ENCODE data around the gene RRP1.

Gene RRP1

DNA sequence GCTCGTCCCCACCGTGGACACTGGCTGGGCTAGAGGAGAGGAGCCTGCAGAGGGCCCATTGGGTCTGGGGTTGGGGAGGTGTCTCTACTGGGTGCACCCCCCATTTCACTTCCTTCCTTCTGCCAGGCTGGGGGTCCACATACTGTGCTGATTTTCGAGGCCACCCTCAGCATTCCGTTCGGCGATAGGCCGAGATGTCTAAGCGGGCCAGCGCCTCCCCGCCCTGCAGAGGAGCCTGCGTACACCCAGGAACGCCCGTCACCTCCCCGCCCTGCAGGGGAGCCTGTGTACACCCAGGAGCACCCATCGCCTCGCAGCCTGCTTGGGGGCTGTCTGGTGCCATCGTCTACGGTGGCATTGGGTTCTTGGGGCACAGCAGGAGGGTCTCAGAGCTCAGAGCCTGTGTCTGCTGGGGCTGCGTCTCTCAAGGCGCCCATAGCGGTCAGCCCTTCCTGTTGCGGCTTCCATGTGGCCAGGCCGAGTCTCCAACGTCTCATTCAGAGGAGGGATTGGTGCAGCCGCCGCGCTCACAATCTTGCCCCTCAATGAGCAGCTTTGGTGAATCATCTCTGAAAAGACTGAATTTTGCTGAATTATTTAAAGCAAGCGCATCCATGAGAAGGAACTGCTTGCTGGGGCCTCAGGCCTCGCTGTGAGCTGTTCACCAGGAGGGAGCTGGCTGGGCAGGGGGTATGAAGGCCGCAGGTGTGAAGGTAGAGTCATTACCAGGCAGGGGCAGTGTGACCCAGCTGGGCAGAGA, 44.9 kb downstream of the RRP1 start:
- Histone ChIP-seq H3K4me1 (ENCODE audit: insufficient read depth, low read length, severe bottlenecking) (no peaks in the 10 kb centered on the region), H3F3A (ENCODE audit: insufficient read depth, low read length) (no peaks in the 10 kb centered on the region), H3K4me3 (ENCODE audit: low read depth, low read length, poor library complexity, severe bottlenecking) (no peak overlapping the region), H3K9me3 (ENCODE audit: low read length) (0 out of 2 replicates have a peak, but pooled peaks cover 3% of the 10 kb centered on the region), H2AFZ (ENCODE audit: low read length) (no peak overlapping the region), H3K9ac (ENCODE audit: low read length) (no peak overlapping the region), H3K27me3 (ENCODE audit: insufficient read depth, low read length) (peaks cover 43% of the 10 kb centered on the region), H3K36me3 (ENCODE audit: insufficient read depth, low read length) (no peaks in the 10 kb centered on the region; the same call in 1 of the 2 replicates), H3K27ac (ENCODE audit: low read depth, low read length, poor library complexity, severe bottlenecking) (no peak overlapping the region), H4K20me1 (ENCODE audit: insufficient read depth, low read length) (no peaks in the 10 kb centered on the region), H3K9me2 (ENCODE audit: low read depth, low read length) (no peaks in the 10 kb centered on the region), H3K79me2 (ENCODE audit: insufficient read depth, low read length) (no peaks in the 10 kb centered on the region), H3K4me2 (ENCODE audit: low read length) (no peak overlapping the region)
- TF ChIP-seq, protein P1, sequence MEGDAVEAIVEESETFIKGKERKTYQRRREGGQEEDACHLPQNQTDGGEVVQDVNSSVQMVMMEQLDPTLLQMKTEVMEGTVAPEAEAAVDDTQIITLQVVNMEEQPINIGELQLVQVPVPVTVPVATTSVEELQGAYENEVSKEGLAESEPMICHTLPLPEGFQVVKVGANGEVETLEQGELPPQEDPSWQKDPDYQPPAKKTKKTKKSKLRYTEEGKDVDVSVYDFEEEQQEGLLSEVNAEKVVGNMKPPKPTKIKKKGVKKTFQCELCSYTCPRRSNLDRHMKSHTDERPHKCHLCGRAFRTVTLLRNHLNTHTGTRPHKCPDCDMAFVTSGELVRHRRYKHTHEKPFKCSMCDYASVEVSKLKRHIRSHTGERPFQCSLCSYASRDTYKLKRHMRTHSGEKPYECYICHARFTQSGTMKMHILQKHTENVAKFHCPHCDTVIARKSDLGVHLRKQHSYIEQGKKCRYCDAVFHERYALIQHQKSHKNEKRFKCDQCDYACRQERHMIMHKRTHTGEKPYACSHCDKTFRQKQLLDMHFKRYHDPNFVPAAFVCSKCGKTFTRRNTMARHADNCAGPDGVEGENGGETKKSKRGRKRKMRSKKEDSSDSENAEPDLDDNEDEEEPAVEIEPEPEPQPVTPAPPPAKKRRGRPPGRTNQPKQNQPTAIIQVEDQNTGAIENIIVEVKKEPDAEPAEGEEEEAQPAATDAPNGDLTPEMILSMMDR (IDR thresholded peaks at IDR 0.05; ENCODE audit: low read length): no peak
- no peak for TF ChIP-seq EZH2 (IDR thresholded peaks at IDR 0.05; ENCODE audit: borderline replicate concordance, low read length)

DNA sequence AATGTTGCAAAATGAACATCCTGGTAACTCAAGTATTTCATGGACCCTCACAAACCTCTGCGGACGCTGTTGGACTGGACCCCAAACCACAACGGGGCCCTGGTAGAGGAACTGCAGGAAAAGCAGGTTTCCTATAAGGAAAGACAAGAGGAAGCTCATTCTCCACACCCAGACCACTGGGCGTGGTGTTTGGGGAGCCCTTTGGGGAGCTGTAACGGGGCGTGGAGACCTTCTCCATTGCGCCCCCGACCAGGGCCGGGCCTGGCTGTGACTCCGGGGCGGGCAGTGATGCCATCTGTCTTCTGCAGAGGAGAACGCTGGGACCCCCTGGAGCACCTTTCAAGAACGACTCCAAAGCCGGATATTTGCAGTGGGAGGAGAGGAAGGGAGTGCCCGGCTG, 45.7 kb downstream of the RRP1 start:
- H3K9me3 ChIP-seq (ENCODE audit: low read length): 0 out of 2 replicates have a peak, but pooled peaks cover 3% of the 10 kb centered on the region
- H3K27ac ChIP-seq (ENCODE audit: low read depth, low read length, poor library complexity, severe bottlenecking): no peak overlapping the region
- no peak overlapping the region for H3K4me3 ChIP-seq (ENCODE audit: low read depth, low read length, poor library complexity, severe bottlenecking)
- H3K4me2 ChIP-seq (ENCODE audit: low read length): no peak overlapping the region
- H3F3A ChIP-seq (ENCODE audit: insufficient read depth, low read length): no peaks in the 10 kb centered on the region
- no peak overlapping the region for H3K9ac ChIP-seq (ENCODE audit: low read length)
- H3K27me3 ChIP-seq (ENCODE audit: insufficient read depth, low read length): peaks cover 38% of the 10 kb centered on the region
- no peaks in the 10 kb centered on the region for H3K9me2 ChIP-seq (ENCODE audit: low read depth, low read length)
- no peak overlapping the region for H2AFZ ChIP-seq (ENCODE audit: low read length)
- H4K20me1 ChIP-seq (ENCODE audit: insufficient read depth, low read length): no peaks in the 10 kb centered on the region
- H3K36me3 ChIP-seq (ENCODE audit: insufficient read depth, low read length): no peaks in the 10 kb centered on the region; the same call in 1 of the 2 replicates
- no peaks in the 10 kb centered on the region for H3K79me2 ChIP-seq (ENCODE audit: insufficient read depth, low read length)
- TF ChIP-seq, protein P1 (IDR thresholded peaks at IDR 0.05; ENCODE audit: low read length): no peak
- TF ChIP-seq EZH2 (IDR thresholded peaks at IDR 0.05; ENCODE audit: borderline replicate concordance, low read length): no peak
- no peaks in the 10 kb centered on the region for H3K4me1 ChIP-seq (ENCODE audit: insufficient read depth, low read length, severe bottlenecking)

DNA sequence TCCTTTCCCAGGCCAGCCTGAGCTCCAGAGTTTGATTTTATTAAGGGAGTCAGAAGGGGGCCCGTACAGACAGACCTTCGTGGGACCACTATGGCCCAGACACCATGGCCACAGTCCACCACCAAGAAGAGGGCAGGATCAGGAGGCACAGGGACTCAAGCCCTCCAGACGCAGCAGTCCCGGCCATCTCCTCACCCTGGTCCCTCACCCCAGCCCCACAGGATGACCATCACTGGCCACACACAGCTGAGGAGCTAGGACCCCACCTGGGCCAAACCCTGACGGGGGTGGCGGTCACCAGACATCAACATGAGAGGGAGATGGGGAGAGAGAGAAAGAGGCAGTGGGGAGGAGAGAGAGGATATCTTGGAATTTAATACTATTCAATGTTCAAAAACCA, 46.5 kb downstream of the RRP1 start:
- Histone ChIP-seq H3K27me3 (ENCODE audit: insufficient read depth, low read length) (peaks cover 38% of the 10 kb centered on the region), H3K9me3 (ENCODE audit: low read length) (0 out of 2 replicates have a peak, but pooled peaks cover 3% of the 10 kb centered on the region), H3K27ac (ENCODE audit: low read depth, low read length, poor library complexity, severe bottlenecking) (no peak overlapping the region), H3K9ac (ENCODE audit: low read length) (no peak overlapping the region), H3K4me2 (ENCODE audit: low read length) (no peak overlapping the region), H4K20me1 (ENCODE audit: insufficient read depth, low read length) (no peaks in the 10 kb centered on the region), H2AFZ (ENCODE audit: low read length) (no peak overlapping the region), H3F3A (ENCODE audit: insufficient read depth, low read length) (no peaks in the 10 kb centered on the region), H3K79me2 (ENCODE audit: insufficient read depth, low read length) (no peaks in the 10 kb centered on the region), H3K36me3 (ENCODE audit: insufficient read depth, low read length) (no peaks in the 10 kb centered on the region; the same call in 1 of the 2 replicates), H3K4me3 (ENCODE audit: low read depth, low read length, poor library complexity, severe bottlenecking) (no peak overlapping the region), H3K9me2 (ENCODE audit: low read depth, low read length) (no peaks in the 10 kb centered on the region), H3K4me1 (ENCODE audit: insufficient read depth, low read length, severe bottlenecking) (no peaks in the 10 kb centered on the region)
- no peak for TF ChIP-seq EZH2 (IDR thresholded peaks at IDR 0.05; ENCODE audit: borderline replicate concordance, low read length)
- TF ChIP-seq, protein P1 (IDR thresholded peaks at IDR 0.05; ENCODE audit: low read length): no peak

Data from OCI-LY1 (cell line).